ENCODE measurements around the gene ATRIP.
A peak's percentile ranks its signal among the peaks of the same experiment; 100 is the strongest.

DNA sequence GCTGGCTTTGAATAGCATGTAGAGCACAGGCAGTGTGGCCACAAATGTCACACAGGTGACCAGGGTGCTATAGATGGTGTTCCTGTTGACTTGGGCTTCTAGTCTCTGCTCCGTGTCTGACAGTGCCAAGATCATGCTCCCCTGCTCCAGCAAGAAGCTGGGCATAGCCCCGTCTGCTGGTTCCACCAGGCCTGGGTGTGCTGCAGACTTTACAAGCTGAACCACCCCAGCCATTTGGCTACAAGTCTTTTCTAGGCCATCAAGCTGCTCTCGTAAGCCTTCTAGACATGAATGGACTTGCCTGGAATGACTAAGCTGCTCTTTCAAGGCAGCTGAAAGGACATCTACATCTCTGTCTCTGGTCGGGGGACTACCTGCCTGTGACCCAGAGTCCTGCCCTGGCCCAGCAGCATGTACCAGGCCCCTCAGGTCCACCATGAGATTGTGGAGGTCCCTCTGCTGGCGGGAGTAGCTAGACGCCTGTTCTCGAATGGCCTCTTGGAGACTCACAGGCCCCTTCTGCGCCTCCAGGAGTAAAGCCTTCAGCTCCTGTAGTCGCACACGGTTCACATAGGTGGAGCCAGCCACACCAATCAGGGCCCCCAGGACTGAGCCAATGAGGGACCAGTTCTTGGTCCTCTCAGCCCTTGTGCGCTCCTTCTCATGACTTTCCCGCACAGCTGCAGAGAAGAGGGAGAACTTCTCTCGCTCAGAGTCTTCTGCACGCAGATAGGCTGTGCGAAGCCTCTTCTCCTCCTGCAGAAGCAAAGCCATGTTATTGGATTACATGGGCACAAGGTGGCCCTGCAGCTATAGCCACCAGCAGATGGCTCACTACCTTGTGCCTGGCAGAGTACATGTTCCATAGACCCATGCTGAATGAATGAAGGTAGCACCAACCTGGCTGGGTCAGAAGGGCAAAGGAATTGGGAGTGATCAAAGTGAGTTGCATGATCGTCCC, 13.8 kb upstream of the ATRIP start:
- TF ChIP-seq POLR2A (IDR thresholded peaks at IDR 0.05), result peak; percentile 35
- TF ChIP-seq, protein P1, sequence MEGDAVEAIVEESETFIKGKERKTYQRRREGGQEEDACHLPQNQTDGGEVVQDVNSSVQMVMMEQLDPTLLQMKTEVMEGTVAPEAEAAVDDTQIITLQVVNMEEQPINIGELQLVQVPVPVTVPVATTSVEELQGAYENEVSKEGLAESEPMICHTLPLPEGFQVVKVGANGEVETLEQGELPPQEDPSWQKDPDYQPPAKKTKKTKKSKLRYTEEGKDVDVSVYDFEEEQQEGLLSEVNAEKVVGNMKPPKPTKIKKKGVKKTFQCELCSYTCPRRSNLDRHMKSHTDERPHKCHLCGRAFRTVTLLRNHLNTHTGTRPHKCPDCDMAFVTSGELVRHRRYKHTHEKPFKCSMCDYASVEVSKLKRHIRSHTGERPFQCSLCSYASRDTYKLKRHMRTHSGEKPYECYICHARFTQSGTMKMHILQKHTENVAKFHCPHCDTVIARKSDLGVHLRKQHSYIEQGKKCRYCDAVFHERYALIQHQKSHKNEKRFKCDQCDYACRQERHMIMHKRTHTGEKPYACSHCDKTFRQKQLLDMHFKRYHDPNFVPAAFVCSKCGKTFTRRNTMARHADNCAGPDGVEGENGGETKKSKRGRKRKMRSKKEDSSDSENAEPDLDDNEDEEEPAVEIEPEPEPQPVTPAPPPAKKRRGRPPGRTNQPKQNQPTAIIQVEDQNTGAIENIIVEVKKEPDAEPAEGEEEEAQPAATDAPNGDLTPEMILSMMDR (IDR thresholded peaks at IDR 0.05), result no peak
- peak; percentile 84 for TF ChIP-seq POLR2AphosphoS5 (IDR thresholded peaks at IDR 0.05)

Data from prostate gland (tissue), 2 donors.